ENCODE results near the gene FUT1.
A peak's percentile ranks its signal among the peaks of the same experiment; 100 is the strongest.
"Not testable (repeated sequence)": the region's sequence is repeated elsewhere in the genome, so short reads cannot be mapped to it uniquely, and the experiment has no call there.

FUT1 gene

DNA sequence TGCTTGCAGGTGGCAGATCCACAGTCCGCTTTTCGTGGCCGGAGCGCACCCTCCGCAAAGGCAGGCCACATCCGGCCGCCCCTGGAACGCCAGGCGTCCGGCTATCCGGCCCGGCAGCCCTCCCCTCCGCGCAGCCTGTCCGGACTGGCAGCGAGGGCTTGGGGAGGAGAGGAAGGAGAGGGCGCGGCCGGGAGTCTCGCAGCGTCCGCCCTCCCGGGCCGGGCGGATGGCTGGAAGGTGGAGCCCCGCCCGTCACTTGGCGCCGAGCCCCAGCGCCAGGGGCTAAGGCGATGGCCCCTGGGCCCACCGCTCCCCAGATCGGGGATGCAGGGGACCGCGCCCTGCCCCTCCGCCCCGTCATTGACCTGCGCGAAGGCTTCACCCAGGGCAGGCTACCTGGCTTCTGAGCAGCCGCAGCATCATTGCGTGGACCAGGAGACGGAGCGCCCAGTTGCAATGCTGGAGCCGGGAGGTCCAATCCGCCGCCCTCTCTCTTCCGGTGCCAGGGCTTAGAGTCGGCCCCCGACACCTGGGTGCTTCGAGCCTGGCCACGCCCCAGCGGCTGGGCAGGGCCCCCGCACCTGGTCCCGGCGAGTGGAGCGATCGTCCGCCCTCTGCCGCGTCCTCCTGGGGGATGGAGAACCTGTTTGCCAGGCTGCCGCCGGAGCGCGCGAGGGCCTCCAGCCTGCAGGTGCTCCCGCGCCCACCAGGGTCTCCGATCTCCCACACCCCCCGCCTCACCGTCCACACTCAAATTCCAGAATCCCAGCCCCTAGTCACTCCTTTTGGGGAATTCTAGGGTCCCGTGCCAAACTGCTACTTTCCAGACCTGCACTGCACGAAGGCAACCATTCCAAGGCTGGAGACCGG, at the start of gene FUT1:
Gene FUT1 (minus strand): TSS at position 146 of the 870 bp plus-strand sequence. CDS start 1,360 bp downstream, outside the sequence.
- no peak for DNase-seq

GRCh38 chr19:48799358-48800300, 47.2 kb upstream of the FUT1 start:
- no peak for DNase-seq

DNA sequence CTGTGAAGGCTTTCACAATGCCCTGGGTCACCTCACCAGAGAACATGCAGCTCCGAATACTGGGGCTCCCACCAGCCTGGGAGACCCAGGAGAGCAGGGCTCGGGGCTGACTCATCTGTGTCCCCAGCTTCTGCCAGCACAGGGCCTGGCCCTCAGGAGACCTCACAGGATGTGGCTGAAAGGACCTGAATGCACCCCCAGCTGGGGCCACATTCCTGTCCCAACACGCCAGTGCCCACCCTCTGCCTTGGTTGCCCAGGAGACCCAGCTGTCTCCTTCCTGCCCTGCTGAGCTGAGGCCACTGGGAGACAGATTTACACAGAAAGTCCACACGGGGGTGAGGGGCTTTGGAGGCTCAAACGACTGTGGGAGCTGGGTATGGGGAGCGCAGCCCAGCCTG, 46.5 kb upstream of the FUT1 start:
- no peak for DNase-seq

GRCh38 chr19:48797103-48797502, 44.7 kb upstream of the FUT1 start:
- no peak for DNase-seq

GRCh38 chr19:48796298-48797083, 44.0 kb upstream of the FUT1 start:
- no peak for DNase-seq

- DNase-seq, result no peak
These were observed 43.2 kb upstream of the FUT1 start for GRCh38 chr19:48795685-48796070.

- peak; percentile 96 for DNase-seq
These were observed 42.7 kb upstream of the FUT1 start for GRCh38 chr19:48795055-48795684.

- DNase-seq, result no peak
These were observed 41.9 kb upstream of the FUT1 start for GRCh38 chr19:48794291-48794690.

GRCh38 chr19:48793271-48793670, 40.8 kb upstream of the FUT1 start:
- no peak for DNase-seq

DNA sequence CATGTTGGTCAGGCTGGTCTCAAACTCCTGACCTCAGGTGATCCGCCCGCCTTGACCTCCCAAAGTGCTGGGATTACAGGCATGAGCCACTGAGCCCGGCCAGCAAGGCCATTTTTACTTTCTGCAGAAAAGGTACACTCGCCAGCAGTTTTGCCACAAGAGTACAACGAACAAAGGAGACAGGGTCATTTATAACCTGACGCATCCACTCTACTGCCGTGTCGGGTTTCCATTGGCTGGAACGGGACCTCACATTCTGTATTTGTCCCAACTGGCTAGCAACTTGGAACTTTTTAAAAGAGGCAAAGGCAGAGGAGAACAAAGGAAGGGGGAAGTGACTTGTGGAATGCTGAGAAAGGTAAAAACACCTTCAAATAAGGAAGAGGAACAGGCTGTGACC, 34.9 kb upstream of the FUT1 start:
- DNase-seq, result not testable (repeated sequence)

- DNase-seq, result not testable (repeated sequence)
These were observed 34.0 kb upstream of the FUT1 start for GRCh38 chr19:48786422-48786821.

DNA sequence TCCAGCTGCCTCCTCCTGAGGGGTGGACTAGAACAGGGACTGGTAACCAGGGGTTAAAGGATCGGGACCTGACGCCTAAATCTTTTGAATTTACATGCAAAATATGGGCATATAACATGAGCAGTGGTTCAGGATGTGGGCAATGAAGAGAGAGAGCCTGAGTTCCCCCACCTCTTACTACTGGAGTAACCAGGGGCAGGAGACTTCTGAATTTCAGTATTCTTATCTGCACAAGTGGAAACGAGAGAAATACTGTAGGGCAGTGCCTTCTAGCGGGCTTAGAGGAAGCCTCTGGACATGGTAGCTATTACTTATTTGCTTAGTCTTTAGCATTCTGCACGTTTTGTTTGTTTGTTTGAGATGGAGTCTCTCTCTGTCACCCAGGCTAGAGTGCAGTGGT, 32.1 kb upstream of the FUT1 start:
- peak; percentile 86 for DNase-seq

GRCh38 chr19:48780631-48781391, 28.4 kb upstream of the FUT1 start:
- peak; percentile 95 for DNase-seq

GRCh38 chr19:48779636-48780035, 27.2 kb upstream of the FUT1 start:
- peak; percentile 23 for DNase-seq

DNA sequence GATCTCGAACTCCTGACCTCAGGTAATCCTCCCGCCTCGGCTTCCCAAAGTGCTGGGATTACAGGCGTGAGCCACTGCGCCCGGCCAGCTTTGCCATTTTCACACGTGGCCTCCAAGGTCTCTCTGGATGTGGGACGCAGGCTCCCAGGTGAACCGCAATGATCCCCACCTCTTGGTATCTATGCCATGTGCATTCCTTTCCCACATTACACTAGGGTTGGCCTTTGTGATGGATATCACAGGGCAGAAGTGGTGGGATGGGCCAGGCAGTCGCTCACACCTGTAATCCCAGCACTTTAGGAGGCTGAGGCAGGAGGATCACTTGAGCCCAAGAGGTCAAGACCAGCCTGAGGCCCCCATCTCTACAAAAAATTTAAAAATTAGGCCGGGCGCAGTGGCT, 25.3 kb upstream of the FUT1 start:
- no peak for DNase-seq

DNA sequence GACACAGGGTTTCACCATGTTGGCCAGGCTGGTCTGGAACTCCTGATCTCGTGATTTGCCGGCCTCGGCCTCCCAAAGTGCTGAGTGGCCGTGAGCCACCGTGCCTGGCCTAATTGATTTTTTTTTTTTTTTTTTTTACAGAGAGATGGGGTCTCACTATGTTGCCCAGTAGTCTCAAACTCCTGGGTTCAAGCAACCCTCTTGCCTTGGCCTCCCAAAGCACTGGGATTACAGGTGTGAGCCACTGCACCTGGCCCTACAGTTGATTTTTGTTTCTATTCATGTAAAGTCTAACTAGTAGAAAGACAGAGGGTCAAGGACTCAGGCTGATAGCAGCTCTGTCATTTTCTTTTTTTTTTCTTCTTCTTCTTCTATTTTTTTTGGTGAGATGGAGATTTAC, 24.7 kb upstream of the FUT1 start:
- no peak for DNase-seq

DNA sequence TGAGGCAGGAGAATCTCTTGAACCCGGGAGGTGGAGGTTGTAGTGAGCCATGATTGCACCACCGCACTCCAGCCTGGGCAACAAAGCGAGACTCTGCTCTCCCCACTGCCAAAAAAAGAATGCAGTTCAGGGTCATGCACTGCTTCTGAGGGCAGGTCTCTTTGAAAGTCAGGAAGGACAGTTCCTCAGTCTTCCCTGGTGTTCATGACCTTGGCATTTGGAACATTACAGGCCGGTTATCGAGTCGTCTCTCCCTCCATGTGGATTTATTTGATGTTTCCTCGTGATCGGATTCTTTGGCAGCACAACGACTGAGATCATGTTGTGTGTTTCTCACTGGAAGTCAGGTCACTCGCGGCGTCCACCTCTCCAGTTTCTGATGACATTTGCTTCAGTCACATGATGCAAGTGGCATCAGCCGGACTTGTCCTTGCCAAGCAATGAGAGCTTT, 20.1 kb upstream of the FUT1 start:
- no peak for DNase-seq

- no peak for DNase-seq
These were observed 18.5 kb upstream of the FUT1 start for GRCh38 chr19:48770734-48771472.

- DNase-seq, result no peak
These were observed 17.8 kb upstream of the FUT1 start for GRCh38 chr19:48770266-48770665.

- peak; percentile 79 for DNase-seq
These were observed 16.7 kb upstream of the FUT1 start for GRCh38 chr19:48768994-48769713.
